Left ventricle myocardium inferior (tissue), 1 donor: ENCODE results near the gene ZNF784. TPM values are rescaled to one million over a fixed set of nuclear protein-coding genes. Genes with fewer than 3 reads are reported as not detected.

ENCODE experiments used
- DNase-seq: peaks from one replicate; pipeline ENCODE4 v3.0.0-alpha.2; 2020
- H3K27ac ChIP-seq: fragments of 200-600 bp; replicated peaks from 2 replicates; pipeline ENCODE4 v1.8.0; 2021
- H3K27me3 ChIP-seq: fragments of 200-600 bp; 2 replicates; pipeline ENCODE4 v1.8.0; 2021; ENCODE audit warnings: low read depth
- H3K36me3 ChIP-seq: fragments of 200-600 bp; 2 replicates; pipeline ENCODE4 v1.8.0; 2021
- H3K4me1 ChIP-seq: fragments of 200-600 bp; 2 replicates; pipeline ENCODE4 v1.8.0; 2021
- H3K4me3 ChIP-seq: fragments of 200-600 bp; 2 replicates; pipeline ENCODE4 v1.8.0; 2021; ENCODE audit warnings: mild to moderate bottlenecking, moderate library complexity
- H3K9me3 ChIP-seq: fragments of 200-600 bp; replicated peaks from 2 replicates; pipeline ENCODE4 v1.8.0; 2021
- intact Hi-C: fragments of 100-400 bp; cut with micrococcal nuclease; formaldehyde crosslinking; loops from one replicate; pipeline ENCODE4 v1.11.0; 2022
- total RNA-seq: library from RNA; stranded (reverse); fragmentation: NEBNext Ultra II Directional; extraction: Animal tissue kit (Norgen Biotek cat#: 25700); gene quantifications from one replicate; pipeline ENCODE4 v1.2.1, GENCODE V29; 2021
- TF ChIP-seq, protein P1 (sequence below): fragments of 200-600 bp; IDR thresholded peaks from 2 replicates; pipeline ENCODE4 v1.8.0; 2021; ENCODE audit warnings: antibody characterized with exemption, mild to moderate bottlenecking, borderline replicate concordance
- donor health status: DM: no; HTN: yes; CAD: no; lungs with severe emphysema.

ZNF784 gene
- total RNA-seq, 1 donor from 2014 or later: 13.2 TPM

DNA sequence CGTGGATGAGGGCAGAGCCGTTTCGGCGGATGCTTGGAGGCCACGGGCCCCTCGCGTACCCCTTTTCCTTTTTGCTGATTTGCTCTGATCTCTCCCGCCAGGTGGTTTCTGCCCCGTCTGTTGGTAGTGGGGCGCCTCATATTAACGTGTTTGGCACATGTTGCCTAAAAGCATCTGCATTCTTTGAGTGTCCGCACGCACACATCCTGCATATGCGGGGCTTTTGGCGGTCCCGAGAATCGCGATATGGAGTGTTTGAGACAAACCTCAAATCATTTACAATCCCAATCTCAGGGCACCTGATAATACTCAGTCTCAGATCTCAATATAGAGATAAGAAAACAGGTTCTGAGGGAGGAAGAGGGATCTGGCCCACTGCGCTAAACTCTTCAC, 31.3 kb upstream of the ZNF784 start:
- Histone ChIP-seq H3K27ac (peak overlapping the region; percentile 98), H3K27me3 (no peaks in the 10 kb centered on the region), H3K9me3 (no peaks in the 10 kb centered on the region), H3K4me3 (peak overlapping the region; percentile 88), H3K4me1 (peaks cover 66% of the 10 kb centered on the region), H3K36me3 (peaks cover 24% of the 10 kb centered on the region)
- TF ChIP-seq, protein P1, sequence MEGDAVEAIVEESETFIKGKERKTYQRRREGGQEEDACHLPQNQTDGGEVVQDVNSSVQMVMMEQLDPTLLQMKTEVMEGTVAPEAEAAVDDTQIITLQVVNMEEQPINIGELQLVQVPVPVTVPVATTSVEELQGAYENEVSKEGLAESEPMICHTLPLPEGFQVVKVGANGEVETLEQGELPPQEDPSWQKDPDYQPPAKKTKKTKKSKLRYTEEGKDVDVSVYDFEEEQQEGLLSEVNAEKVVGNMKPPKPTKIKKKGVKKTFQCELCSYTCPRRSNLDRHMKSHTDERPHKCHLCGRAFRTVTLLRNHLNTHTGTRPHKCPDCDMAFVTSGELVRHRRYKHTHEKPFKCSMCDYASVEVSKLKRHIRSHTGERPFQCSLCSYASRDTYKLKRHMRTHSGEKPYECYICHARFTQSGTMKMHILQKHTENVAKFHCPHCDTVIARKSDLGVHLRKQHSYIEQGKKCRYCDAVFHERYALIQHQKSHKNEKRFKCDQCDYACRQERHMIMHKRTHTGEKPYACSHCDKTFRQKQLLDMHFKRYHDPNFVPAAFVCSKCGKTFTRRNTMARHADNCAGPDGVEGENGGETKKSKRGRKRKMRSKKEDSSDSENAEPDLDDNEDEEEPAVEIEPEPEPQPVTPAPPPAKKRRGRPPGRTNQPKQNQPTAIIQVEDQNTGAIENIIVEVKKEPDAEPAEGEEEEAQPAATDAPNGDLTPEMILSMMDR: no peak
- no peak for DNase-seq
- intact Hi-C loops: no loop called here

DNA sequence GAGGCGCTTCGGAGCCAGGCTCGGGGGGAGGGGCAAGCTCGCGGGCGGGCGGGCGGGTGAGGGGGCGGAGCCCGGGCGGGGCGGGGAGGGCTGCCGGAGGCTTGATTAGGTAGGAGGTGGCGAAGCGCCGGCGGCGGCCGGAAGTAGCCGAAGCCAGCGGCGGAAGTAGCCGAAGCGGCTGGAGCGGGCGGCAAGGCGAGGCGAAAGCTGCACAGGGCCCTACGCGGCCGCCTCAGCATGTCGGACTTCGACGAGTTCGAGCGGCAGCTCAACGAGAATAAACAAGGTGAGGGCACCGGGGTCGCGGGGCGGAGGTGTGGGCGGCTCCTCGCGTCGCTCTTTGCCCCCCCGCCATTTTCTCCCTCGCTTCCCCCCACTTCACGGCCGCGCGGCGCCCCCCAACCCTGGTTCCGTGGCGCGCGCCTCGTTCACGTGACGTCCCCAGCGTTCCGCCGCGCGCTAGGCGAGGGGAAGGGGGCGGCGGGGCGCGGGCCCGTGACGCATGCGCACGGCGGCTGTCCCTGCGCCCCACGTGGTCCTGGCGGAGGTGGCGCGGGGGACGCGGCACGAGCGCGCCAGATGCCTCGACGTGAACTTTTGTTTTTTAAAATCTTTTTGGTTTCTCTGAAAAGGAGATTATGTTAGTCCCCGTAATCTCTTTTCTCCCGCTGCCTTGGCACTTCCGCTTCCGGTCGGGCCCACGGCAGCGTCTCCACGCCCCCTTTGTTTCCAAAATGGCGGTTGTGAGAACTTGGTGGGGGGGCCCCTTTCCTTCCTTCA, 30.7 kb upstream of the ZNF784 start, which contains the start of gene U2AF2:
TSS of gene U2AF2 (plus strand) at position 168 of the 780 bp plus-strand sequence. CDS start at position 238, 70 bp downstream.
- H3K27ac ChIP-seq: peak within 1 kb of the TSS; percentile 98
- DNase-seq: peak; percentile 95
- no peaks in the 10 kb centered on the region for H3K9me3 ChIP-seq
- peaks cover 18% of the 10 kb centered on the region for H3K36me3 ChIP-seq
- no peaks in the 10 kb centered on the region for H3K27me3 ChIP-seq
- TF ChIP-seq, protein P1: no peak
- peaks cover 61% of the 10 kb centered on the region for H3K4me1 ChIP-seq
- intact Hi-C loops: no loop called here
- peak within 1 kb of the TSS; percentile 88 for H3K4me3 ChIP-seq

DNA sequence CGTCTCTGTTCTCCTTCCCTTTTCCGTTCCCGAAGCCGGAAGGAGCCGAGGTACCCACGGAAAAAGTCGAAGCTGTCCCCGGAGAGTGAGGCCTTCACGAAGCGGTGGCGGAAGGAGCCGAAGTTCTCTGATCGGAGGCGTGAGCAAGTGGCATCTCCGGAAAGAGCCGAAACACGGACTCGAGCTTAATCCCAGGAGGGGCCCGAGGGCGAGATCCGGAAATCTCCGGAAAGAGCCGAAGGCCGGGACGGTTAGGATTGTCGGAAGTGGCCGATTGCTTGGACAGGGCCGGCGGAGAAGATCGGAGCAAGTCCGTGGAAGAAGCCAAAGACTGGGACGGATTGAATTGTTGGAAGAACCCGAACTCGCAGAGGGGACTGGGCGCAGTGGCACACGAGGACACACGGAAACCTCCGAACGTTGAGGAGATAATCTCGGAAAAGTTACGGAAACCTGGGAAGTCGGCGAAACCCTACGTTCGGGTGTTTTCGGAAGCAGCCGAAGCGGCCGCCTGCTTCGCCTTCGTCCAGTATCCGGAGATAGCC, 30.0 kb upstream of the ZNF784 start:
- intact Hi-C loops: no loop called here
- Histone ChIP-seq H3K4me1 (peaks cover 59% of the 10 kb centered on the region), H3K36me3 (peaks cover 13% of the 10 kb centered on the region)

DNA sequence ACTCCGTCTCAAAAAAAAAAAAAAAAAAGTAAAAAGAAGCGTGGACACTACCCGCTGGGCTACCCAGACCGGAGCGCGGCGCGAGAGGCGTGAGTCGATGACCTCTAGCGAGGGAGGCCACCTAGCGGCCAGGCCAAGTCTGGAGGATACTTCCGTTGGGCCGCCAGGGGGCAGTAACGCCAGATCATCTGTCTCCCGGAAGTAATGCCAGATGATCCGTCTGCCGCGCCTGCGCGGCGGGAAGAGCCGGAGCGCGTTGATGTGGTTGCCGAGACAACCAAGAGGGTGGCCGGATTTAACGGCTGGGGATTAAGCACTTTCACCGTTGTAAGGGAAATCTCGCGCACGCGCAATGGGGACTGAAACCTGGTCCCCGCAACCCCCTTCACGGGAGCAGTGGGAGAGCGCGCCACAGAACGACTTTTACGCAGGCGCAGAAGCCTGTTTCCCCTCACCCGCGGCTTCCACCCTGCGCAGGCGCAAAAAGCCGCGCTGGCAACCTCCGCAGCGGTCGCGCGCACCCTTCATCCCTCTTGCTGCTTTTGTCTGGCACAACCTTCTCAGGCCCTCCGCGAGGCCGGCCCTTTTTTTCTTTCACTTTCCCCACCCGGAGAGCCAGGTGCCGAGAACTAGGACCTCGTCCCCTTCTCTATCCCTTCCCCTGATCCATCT, 29.4 kb upstream of the ZNF784 start:
- Histone ChIP-seq H3K4me3 (peak overlapping the region; percentile 88), H3K4me1 (peaks cover 59% of the 10 kb centered on the region), H3K9me3 (no peaks in the 10 kb centered on the region), H3K36me3 (peaks cover 10% of the 10 kb centered on the region), H3K27me3 (no peaks in the 10 kb centered on the region), H3K27ac (peak overlapping the region; percentile 98)
- peak; percentile 97 for DNase-seq
- TF ChIP-seq, protein P1: peak; percentile 96
- intact Hi-C loops: no loop called here

More for the DNA sequence above, 30.0 kb upstream of the ZNF784 start:
- no peaks in the 10 kb centered on the region for H3K27me3 ChIP-seq
- peak; percentile 99 for DNase-seq
- no peaks in the 10 kb centered on the region for H3K9me3 ChIP-seq
- peak overlapping the region; percentile 98 for H3K27ac ChIP-seq
- TF ChIP-seq, protein P1: no peak
- H3K4me3 ChIP-seq: peak overlapping the region; percentile 88

DNA sequence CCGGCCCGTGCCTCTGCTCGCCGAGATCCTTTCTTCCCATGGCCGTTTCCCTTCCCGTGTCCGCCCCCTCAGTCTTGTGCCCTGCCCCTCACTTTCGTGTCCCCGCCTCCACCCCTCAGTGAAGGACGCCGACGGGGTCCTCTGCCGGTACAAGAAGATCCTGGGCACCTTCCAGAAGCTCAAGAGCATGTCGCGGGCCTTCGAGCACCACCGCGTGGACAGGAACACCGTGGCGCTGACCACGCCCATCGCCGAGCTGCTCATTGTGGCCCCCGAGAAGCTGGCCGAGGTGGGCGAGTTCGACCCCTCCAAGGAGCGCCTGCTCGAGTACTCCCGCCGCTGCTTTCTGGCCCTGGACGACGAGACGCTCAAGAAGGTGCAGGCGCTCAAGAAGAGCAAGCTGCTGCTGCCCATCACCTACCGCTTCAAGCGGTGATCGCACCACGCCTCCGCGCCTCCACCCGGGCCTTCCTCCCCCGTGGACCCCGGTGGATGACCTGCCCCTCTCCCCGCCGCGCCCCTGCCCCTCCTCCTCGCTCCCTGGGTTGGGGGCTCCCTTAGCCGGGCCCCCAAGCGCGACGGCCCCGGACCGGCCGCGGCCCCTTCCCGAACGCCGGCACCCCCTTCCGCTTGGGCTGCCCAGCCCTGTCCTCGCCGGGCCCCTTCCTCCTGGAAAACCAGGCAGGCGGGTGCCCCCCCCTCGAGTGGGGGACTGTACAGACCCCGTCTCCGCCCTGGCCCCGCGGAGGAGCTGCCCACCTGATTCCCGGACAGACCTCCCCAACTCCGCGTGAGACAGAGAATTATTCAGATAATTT, 28.2 kb upstream of the ZNF784 start:
- intact Hi-C loops: no loop called here
- H3K27me3 ChIP-seq: no peaks in the 10 kb centered on the region
- peaks cover 59% of the 10 kb centered on the region for H3K4me1 ChIP-seq
- no peak for DNase-seq
- peaks cover 9% of the 10 kb centered on the region for H3K36me3 ChIP-seq
- peak overlapping the region; percentile 88 for H3K4me3 ChIP-seq
- H3K9me3 ChIP-seq: no peaks in the 10 kb centered on the region
- TF ChIP-seq, protein P1: no peak
- H3K27ac ChIP-seq: peak overlapping the region; percentile 98
